Epithelial cell of esophagus (primary cell): ENCODE results near the gene DMRT1.

Experiments
- DNase-seq: peaks from one replicate; pipeline ENCODE4 v3.0.0; 2010; ENCODE audit warnings: low read depth
- H3K4me3 ChIP-seq: 2 replicates; pipeline ENCODE4 v1.5.1; 2011; ENCODE audit warnings: mild to moderate bottlenecking, low read length, control low read depth
- CTCF ChIP-seq: IDR thresholded peaks from 2 replicates; pipeline ENCODE4 v1.5.1; 2011; ENCODE audit warnings: low read depth, mild to moderate bottlenecking, low read length, control low read depth, inconsistent platforms; ENCODE audit not compliant: insufficient read depth; ENCODE audit errors: missing control alignments

Gene DMRT1

GRCh38 chr9:977838-978830 is 136.6 kb downstream of the DMRT1 start:
- no peak overlapping the region for H3K4me3 ChIP-seq
- TF ChIP-seq CTCF, result no peak
- peak; percentile 16 for DNase-seq

- H3K4me3 ChIP-seq, result no peak overlapping the region
- peak; percentile 20 for DNase-seq
- TF ChIP-seq CTCF, result no peak
Measured at GRCh38 chr9:979983-980382, 138.5 kb downstream of the DMRT1 start.

- no peak for DNase-seq
- TF ChIP-seq CTCF, result no peak
- H3K4me3 ChIP-seq, result no peak overlapping the region
Measured at GRCh38 chr9:980640-981039, 139.1 kb downstream of the DMRT1 start.

- no peak for TF ChIP-seq CTCF
- DNase-seq, result no peak
- no peak overlapping the region for H3K4me3 ChIP-seq
Measured at GRCh38 chr9:981491-981898, 140.0 kb downstream of the DMRT1 start.

GRCh38 chr9:982394-983230 is 141.1 kb downstream of the DMRT1 start:
- DNase-seq, result peak; percentile 40
- H3K4me3 ChIP-seq, result no peak overlapping the region
- no peak for TF ChIP-seq CTCF

GRCh38 chr9:994005-994404 is 152.5 kb downstream of the DMRT1 start:
- no peak for DNase-seq
- no peak for TF ChIP-seq CTCF
- no peak overlapping the region for H3K4me3 ChIP-seq
